ENCODE measurements around the gene RAB6B. TPM values are rescaled to one million over a fixed set of nuclear protein-coding genes. Genes with fewer than 3 reads are reported as not detected.

Gene RAB6B
- polyA plus RNA-seq, 1 donor from 2014 or later, result 57.5 TPM

DNA sequence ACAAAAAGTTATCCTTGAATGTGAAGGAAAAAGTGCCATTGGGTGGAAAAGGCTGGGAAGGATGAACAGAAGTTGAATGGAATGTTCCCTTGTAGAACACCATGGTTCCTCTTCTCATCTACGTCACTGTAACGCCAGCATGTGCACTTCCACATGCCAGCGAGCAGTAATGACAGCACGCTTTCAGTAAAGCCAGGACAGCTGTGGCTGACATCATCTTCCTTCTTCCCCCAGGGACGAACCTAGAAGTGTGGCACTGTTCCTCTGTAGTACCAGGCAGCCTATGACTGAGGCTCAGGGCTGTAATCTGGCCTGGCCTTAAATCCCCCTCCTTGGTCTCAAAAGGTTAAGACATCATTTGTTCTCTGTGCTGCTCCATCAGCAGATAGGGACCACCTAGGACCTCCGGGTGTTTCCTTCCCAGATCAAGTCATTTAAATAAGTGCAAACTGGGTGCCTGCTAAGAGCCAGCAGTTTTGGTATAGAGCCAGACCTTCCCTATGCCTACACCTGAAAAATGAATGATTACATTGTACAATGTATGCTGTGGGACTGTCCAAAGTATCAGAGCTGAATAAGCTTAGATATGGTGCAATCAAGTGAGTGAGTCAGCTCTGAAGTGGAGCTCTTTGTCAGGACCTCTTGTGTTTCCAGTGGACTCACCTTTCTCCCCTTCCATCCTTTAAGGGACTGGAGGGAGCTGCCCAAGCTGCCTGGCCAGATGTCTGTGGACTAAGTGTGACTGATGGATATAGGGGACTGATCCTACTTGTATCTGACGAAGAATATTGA is 95.7 kb downstream of the RAB6B start:
- Histone ChIP-seq H3K79me2 (replicated peaks; ENCODE audit: insufficient read depth, low read length) (no peaks in the 10 kb centered on the region), H3K36me3 (ENCODE audit: insufficient read depth, low read length) (no peaks in the 10 kb centered on the region), H3K27ac (ENCODE audit: low read length) (no peak overlapping the region), H3K4me2 (ENCODE audit: low read length) (no peak overlapping the region), H3K9ac (ENCODE audit: low read length) (no peak overlapping the region), H3K9me2 (ENCODE audit: insufficient read depth, low read length) (no peaks in the 10 kb centered on the region), H2AFZ (ENCODE audit: low read depth, low read length) (no peak overlapping the region), H3K27me3 (ENCODE audit: insufficient read depth, low read depth, low read length) (no peaks in the 10 kb centered on the region), H3K4me3 (ENCODE audit: low read length) (no peak overlapping the region), H3F3A (ENCODE audit: insufficient read depth, low read length, poor library complexity, severe bottlenecking) (no peaks in the 10 kb centered on the region), H3K9me3 (ENCODE audit: low read length) (no peaks in the 10 kb centered on the region), H4K20me1 (ENCODE audit: insufficient read depth) (no peaks in the 10 kb centered on the region)
- TF ChIP-seq, protein P1, sequence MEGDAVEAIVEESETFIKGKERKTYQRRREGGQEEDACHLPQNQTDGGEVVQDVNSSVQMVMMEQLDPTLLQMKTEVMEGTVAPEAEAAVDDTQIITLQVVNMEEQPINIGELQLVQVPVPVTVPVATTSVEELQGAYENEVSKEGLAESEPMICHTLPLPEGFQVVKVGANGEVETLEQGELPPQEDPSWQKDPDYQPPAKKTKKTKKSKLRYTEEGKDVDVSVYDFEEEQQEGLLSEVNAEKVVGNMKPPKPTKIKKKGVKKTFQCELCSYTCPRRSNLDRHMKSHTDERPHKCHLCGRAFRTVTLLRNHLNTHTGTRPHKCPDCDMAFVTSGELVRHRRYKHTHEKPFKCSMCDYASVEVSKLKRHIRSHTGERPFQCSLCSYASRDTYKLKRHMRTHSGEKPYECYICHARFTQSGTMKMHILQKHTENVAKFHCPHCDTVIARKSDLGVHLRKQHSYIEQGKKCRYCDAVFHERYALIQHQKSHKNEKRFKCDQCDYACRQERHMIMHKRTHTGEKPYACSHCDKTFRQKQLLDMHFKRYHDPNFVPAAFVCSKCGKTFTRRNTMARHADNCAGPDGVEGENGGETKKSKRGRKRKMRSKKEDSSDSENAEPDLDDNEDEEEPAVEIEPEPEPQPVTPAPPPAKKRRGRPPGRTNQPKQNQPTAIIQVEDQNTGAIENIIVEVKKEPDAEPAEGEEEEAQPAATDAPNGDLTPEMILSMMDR (IDR thresholded peaks at IDR 0.05; ENCODE audit: poor library complexity, severe bottlenecking), result no peak
- no peak for TF ChIP-seq TAF1 (IDR thresholded peaks at IDR 0.05; ENCODE audit: low read depth)
- no peak for TF ChIP-seq RAD21 (conservative IDR thresholded peaks at IDR 0.05)
- no peak for TF ChIP-seq MXI1 (conservative IDR thresholded peaks at IDR 0.05; ENCODE audit: poor library complexity, severe bottlenecking)
- no peak for TF ChIP-seq EP300 (conservative IDR thresholded peaks at IDR 0.05; ENCODE audit: poor library complexity, severe bottlenecking)
- TF ChIP-seq, protein P2, sequence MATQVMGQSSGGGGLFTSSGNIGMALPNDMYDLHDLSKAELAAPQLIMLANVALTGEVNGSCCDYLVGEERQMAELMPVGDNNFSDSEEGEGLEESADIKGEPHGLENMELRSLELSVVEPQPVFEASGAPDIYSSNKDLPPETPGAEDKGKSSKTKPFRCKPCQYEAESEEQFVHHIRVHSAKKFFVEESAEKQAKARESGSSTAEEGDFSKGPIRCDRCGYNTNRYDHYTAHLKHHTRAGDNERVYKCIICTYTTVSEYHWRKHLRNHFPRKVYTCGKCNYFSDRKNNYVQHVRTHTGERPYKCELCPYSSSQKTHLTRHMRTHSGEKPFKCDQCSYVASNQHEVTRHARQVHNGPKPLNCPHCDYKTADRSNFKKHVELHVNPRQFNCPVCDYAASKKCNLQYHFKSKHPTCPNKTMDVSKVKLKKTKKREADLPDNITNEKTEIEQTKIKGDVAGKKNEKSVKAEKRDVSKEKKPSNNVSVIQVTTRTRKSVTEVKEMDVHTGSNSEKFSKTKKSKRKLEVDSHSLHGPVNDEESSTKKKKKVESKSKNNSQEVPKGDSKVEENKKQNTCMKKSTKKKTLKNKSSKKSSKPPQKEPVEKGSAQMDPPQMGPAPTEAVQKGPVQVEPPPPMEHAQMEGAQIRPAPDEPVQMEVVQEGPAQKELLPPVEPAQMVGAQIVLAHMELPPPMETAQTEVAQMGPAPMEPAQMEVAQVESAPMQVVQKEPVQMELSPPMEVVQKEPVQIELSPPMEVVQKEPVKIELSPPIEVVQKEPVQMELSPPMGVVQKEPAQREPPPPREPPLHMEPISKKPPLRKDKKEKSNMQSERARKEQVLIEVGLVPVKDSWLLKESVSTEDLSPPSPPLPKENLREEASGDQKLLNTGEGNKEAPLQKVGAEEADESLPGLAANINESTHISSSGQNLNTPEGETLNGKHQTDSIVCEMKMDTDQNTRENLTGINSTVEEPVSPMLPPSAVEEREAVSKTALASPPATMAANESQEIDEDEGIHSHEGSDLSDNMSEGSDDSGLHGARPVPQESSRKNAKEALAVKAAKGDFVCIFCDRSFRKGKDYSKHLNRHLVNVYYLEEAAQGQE (IDR thresholded peaks at IDR 0.05; ENCODE audit: borderline replicate concordance), result no peak
- TF ChIP-seq SMC3 (conservative IDR thresholded peaks at IDR 0.05; ENCODE audit: poor library complexity), result no peak
- TF ChIP-seq POLR2AphosphoS5 (IDR thresholded peaks at IDR 0.05), result no peak
- no peak for TF ChIP-seq EZH2 (IDR thresholded peaks at IDR 0.05; ENCODE audit: borderline replicate concordance, insufficient read depth, low read length, poor library complexity, severe bottlenecking)

DNA sequence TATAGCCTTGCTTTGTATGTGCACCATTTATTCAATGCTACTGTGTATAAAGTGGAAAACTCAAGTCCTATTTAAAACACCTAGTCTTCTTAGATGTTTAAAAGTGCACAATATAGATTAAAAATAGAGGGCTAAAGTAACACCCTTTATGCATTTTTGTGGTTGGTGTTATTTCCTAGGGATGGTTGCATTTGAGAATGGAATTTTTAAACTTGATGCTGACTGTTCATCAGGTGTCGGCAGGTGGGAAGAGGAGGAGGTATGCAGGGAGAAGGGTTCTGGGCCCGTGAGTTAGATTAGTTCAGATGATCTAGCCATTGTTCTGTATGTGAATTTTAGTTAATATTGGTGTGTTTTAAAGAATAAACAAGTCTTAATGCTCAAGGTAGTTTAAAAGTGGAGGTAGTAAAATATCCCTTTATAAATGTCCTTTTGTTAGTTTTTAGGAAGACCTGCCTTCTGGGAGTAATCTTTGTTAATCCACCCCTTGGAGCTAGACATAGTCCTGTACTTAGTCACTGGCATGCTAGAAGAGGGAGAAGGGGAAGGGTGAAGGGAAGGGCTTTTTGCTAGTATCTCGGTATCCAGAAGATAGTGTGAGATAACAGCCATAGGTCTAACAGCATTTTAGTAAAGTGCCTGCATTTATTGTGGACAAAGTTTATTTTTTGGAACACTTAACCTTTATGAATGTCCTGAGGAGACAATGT is 98.1 kb downstream of the RAB6B start:
- H3K9me2 ChIP-seq (ENCODE audit: insufficient read depth, low read length), result no peaks in the 10 kb centered on the region
- no peak for TF ChIP-seq TAF1 (IDR thresholded peaks at IDR 0.05; ENCODE audit: low read depth)
- TF ChIP-seq, protein P2 (IDR thresholded peaks at IDR 0.05; ENCODE audit: borderline replicate concordance), result no peak
- TF ChIP-seq SMC3 (conservative IDR thresholded peaks at IDR 0.05; ENCODE audit: poor library complexity), result no peak
- no peak for TF ChIP-seq POLR2AphosphoS5 (IDR thresholded peaks at IDR 0.05)
- TF ChIP-seq EP300 (conservative IDR thresholded peaks at IDR 0.05; ENCODE audit: poor library complexity, severe bottlenecking), result no peak
- no peak for TF ChIP-seq EZH2 (IDR thresholded peaks at IDR 0.05; ENCODE audit: borderline replicate concordance, insufficient read depth, low read length, poor library complexity, severe bottlenecking)
- TF ChIP-seq MXI1 (conservative IDR thresholded peaks at IDR 0.05; ENCODE audit: poor library complexity, severe bottlenecking), result no peak
- TF ChIP-seq, protein P1 (IDR thresholded peaks at IDR 0.05; ENCODE audit: poor library complexity, severe bottlenecking), result no peak
- H3K36me3 ChIP-seq (ENCODE audit: insufficient read depth, low read length), result no peaks in the 10 kb centered on the region

More for the DNA sequence above, 98.1 kb downstream of the RAB6B start:
- Histone ChIP-seq H3K4me2 (ENCODE audit: low read length) (no peak overlapping the region), H3F3A (ENCODE audit: insufficient read depth, low read length, poor library complexity, severe bottlenecking) (no peaks in the 10 kb centered on the region), H3K27me3 (ENCODE audit: insufficient read depth, low read depth, low read length) (no peaks in the 10 kb centered on the region), H2AFZ (ENCODE audit: low read depth, low read length) (no peak overlapping the region), H4K20me1 (ENCODE audit: insufficient read depth) (no peaks in the 10 kb centered on the region), H3K4me3 (ENCODE audit: low read length) (no peak overlapping the region), H3K9me3 (ENCODE audit: low read length) (no peaks in the 10 kb centered on the region), H3K9ac (ENCODE audit: low read length) (no peak overlapping the region), H3K27ac (ENCODE audit: low read length) (no peak overlapping the region), H3K79me2 (replicated peaks; ENCODE audit: insufficient read depth, low read length) (no peaks in the 10 kb centered on the region)
